Measurements from ENCODE around the gene FAM50A.
A peak's percentile ranks its signal among the peaks of the same experiment; 100 is the strongest.

The FAM50A gene

DNA sequence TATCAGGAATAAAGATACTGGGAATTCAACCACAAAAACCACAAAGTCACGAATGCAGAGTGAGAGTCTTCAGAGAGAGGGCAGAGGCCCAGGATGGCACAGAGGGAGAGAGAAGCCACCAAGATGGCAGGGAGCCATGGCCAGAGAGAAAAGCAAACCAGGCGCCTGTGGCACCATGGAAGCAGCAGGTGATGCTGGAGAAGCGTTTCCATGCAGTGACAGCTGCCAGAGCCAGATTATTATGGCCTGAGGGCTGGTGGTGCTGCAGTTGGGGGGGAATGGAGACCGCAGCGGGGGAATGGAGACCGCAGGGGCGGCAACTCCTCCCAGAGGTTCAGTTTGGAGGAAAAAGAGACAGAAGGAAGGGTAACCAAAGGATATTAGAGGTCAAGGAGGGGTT lies 26.8 kb upstream of the FAM50A start:
- no peak for ATAC-seq

DNA sequence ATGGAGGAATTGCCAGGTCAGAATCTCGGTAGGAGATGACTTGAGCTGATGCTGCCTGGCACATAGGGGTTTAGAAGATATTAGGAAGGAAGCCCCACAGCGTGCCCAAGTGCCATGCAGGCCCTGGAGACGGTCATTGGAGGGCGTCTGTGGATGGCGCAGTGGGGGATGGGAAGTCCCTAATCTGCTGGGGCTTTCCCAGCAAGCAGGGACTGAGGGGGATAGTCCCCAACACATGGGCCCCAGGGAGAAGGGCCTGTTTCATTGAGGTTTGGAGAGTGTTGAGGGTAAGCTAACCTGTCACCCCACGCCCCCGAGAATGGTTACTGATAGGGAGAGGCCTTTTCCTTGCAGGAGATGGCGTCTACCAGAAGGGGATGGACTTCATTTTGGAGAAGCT lies 24.8 kb upstream of the FAM50A start:
- no peak for ATAC-seq

DNA sequence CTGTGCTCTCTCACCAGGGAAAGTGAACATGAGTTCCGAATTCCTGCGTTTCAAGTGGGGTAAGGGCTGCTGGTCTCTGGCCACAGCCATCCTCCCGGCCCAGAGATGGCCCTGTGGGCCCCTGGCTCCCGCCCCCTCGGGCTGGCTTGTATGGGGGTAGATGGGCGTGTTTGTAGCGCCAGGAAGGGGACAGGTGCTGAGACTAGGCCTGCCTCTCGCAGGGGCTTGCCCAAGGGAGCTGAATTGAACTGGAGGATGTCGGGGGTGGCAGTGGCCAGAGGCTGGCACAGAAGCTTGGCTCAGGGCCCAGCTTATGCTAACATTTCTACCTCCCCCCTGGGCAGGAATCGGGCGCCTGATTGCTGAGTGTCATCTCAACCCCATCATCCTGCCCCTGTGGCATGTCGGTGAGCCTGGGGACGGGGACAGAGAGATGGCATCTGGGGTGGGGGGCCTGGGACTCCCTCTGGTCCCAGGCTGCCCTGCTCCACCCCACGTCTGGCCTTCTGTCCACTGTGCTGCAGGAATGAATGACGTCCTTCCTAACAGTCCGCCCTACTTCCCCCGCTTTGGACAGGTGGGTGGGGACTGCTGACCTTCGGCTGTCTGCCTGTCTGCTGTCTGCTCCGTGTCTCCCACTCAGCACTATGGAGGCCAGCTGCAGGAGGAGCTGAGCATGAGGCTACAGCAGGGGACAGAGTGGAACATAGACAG lies 24.1 kb upstream of the FAM50A start:
- ATAC-seq: no peak

DNA sequence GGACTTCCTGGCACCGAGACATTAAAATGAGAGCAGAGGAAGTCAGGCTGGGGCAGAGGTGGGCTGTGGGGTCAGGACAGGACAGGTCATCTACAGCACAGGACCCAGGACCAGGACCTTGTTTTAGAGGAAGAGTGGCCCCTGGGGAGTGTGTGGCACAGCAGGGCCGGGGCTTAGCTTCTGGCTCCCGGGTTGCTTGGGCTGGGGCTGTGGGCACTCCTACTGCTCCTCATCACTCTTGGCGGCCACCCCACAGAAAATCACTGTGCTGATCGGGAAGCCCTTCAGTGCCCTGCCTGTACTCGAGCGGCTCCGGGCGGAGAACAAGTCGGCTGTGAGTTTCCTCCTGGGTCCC lies 23.6 kb upstream of the FAM50A start:
- no peak for ATAC-seq

DNA sequence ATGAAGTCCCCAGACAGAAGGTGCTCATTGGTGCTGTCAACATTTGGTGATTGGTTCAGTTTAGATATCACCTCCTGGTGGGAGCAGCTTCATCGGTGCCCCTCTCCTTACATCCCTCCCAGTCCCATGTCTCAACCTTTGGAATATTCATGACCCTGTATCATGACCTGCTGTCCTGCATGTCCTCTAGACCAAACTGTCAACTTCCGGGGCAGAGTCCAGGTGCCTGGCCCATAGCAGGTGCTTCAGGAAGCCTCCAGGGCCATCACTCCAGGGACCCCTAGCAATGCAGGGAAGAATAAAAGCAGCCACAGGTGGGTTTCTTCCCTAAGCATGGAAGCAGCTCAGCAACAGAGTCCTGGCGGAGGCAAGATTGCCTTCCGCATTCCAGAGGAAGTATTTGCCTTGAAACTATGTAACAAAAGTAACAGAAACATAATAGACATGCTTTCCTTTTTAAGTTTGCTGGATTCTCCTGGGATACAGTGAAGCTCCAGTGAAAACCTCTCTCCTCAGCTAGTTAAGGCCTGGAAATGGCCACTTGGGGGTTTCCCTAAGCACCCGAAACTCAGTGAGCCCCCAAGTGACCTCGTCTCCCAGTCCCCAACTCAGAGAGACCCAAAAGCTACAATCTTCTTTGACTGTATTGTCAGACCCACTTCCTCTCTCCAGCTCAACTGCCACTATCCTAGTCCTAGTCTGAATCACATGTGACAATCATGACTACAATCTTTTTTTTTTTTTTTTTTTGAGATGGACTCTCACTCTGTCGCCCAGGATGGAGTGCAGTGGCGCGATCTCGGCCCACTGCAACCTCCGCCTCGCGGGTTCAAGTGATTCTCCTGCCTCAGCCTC lies 16.8 kb upstream of the FAM50A start:
- ATAC-seq: no peak

DNA sequence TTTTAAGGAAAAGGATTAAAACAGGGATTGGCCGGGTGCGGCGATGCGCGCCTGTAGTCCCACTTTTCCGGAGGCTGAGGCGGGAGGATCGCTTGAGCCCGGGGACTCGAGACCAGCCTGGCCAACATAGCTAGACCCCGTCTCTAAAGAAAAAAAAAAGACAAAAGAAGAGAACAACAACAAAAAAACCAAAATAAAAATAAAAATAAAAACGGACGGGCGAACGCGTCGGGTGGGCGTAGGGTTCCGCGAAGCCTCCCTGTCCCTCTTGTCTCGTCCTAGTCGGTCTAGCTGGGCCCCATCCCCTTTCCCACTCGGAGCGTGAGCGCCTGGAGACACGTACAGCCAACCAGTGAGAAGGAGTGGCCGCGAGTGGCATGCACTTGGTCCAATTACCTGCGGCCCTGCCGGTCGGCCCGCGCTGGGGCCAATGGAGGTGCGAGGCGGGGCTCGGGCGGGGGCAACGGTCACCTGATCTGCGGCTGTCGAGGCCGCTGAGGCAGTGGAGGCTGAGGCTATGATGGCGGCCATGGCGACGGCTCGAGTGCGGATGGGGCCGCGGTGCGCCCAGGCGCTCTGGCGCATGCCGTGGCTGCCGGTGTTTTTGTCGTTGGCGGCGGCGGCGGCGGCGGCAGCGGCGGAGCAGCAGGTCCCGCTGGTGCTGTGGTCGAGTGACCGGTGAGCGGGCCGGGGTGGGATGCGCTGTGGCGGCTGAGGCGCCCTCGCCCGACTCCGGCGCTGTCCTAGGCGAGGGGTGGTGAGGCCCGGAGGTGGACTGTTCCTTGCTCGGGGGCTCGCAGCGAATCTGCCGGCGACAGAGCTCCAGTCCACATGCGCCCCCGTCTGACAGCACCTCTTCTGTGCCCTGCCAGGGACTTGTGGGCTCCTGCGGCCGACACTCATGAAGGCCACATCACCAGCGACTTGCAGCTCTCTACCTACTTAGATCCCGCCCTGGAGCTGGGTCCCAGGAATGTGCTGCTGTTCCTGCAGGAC lies 15.5 kb upstream of the FAM50A start, which contains the start of gene ATP6AP1:
Gene ATP6AP1 (plus strand): TSS at position 502 of the 996 bp plus-strand sequence. CDS start 16 bp downstream, at position 518.
- peak; percentile 99 to 100 for ATAC-seq

DNA sequence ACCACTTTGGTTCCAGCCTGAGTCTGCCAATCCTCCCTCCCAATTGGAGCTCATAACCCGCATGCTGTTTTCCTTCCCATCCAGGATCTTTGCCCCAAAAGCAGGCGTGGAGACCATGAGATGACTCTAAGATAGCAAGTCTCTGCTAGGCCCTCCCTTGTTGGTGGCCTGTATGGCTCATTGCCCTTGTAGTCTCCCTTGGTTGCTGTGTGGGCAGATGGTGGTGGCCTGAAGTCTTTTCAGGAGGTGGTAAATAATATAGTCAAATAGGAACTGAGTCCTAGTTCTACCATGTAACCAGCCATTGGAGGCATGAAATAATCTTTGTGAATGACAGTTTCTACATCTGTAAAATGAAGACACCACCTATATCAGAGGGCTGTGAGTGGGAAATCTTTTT lies 14.2 kb upstream of the FAM50A start:
- ATAC-seq: no peak

DNA sequence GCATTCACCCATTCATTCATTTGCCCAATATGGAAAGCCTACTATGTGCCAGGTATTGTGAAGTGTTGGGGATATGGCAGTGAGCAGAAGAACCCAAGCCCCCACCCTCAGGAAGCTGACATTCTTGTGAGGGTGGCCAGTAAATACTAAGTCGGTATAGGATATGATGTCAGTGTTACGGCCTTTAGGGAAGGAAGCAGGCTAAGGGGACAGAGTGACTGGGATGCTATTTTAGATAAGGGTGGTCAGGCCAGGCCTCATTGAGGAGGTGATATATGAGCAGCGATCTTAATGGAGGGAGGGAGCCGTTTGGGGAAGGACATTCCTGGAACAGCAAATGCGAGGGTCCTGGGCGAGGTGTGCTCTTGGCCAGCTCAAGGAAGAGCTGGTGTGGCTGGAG lies 13.5 kb upstream of the FAM50A start:
- no peak for ATAC-seq

DNA sequence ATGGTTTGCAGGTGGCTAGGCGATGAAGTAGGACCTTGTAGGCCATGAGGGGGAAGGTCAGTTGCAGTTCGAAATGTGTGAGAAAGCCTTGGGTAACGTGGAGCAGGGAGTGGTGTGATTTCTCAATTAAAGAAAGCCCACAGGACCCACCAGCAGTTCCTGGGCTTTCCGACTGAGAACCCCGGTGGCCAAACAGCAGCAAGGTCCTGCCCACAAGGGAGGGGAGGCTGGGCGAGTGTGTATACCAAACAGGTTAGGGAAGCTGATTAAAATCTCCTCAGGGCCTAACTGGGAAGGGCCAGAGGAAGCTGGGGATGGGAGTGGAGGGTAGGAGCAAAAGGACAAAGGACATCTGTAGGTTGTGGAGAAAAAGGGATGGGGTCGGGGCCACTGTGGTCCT lies 13.0 kb upstream of the FAM50A start:
- ATAC-seq: no peak

DNA sequence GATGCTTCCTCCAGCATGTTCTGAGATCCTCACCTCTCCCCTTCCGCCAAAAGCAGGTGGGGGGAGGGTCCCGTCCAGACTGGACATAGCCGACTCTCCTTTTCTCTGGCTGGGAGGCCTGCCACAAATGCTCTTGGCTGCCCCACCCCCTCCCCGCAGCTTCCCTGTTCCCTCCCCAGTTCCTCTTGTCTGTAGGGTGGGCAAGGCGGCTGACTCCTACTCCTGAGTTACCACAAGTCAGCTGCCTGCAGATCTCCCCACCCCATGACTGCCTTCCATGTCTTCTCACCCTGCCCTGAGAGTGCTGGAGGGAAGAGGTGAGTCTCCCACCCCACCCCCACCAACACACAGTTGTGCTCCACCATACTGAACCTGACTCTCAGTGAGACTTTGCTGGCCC lies 12.6 kb upstream of the FAM50A start:
- no peak for ATAC-seq

DNA sequence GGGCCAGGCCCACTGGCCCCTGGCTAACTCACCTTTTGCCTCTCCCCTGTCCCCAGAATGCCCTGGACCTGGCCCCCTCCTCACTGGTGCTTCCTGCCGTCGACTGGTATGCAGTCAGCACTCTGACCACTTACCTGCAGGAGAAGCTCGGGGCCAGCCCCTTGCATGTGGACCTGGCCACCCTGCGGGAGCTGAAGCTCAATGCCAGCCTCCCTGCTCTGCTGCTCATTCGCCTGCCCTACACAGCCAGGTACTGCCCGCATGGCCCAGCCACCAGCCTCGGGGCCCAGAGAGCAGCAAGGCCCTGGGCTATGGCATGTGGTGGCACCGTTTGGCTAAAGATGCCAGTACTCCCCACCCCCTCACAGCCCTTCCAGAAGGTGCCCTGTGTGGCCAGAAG lies 11.7 kb upstream of the FAM50A start:
- no peak for ATAC-seq

DNA sequence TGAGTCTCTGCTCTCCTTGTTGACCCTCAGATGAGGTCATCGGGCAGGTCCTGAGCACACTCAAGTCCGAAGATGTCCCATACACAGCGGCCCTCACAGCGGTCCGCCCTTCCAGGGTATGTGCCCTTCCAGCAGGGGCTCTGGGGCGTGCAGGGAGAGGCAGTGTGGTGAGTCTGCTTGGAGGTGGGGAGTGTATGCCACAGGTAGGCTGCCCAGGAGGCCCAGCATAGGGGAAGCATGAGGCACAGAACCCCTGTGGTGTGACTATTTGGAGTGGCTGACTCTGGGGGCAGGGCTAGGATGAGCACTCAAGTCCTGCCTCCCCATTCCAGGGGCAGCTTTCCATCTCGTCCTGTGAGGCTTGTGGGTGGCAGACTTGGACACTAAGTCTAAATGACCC lies 10.3 kb upstream of the FAM50A start:
- ATAC-seq: no peak

DNA sequence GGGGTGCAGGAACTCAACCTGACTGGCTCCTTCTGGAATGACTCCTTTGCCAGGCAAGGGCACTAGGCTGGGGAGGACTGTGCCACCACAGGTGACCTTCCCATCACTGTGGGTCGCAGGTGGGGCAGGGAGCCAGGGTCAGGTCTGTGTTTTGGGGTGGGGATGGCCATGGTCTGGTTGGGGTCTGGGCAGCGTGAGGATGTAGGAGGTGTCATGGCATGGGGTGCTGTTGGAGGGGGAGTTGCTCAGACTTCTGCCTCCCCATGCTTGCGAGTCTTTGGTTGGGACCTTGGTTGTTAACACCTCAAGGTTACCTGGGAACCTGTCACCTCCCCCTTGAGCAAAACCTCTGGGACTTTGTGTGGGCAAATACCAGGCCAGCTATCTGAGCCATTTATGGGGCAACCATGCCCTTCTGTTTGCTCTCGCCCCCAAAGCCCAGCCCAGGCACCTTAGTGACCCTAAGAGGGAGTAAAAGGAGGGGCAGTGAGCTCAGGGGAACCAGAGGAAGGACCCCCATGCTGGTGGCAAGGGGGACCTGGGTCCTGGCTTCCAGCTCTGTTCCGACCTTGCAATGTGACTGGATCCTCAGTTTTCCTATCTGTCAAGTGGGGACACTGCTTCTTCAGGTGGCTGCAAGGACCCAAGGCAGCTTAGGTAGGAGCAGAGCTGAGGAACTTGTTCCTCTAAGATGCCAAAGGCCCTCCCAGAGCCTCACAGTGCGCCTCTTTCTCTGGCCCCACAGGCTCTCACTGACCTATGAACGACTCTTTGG lies 9.4 kb upstream of the FAM50A start:
- no peak for ATAC-seq

DNA sequence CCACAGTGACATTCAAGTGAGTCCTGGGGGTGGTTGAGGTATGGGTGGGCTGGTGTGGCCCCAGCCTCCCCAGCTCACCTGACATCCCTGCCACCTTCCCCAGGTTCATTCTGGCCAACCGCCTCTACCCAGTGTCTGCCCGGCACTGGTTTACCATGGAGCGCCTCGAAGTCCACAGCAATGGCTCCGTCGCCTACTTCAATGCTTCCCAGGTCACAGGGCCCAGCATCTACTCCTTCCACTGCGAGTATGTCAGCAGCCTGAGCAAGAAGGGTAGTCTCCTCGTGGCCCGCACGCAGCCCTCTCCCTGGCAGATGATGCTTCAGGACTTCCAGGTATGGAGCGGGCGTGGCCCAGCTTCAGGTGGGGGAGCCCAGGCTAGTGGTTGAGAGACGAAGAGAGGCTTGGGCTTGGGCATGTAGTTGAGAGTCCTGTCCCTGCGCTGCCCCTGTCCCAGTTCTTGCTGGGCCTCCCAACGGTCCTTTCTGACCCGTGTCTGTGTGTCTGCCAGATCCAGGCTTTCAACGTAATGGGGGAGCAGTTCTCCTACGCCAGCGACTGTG lies 8.7 kb upstream of the FAM50A start:
- no peak for ATAC-seq

DNA sequence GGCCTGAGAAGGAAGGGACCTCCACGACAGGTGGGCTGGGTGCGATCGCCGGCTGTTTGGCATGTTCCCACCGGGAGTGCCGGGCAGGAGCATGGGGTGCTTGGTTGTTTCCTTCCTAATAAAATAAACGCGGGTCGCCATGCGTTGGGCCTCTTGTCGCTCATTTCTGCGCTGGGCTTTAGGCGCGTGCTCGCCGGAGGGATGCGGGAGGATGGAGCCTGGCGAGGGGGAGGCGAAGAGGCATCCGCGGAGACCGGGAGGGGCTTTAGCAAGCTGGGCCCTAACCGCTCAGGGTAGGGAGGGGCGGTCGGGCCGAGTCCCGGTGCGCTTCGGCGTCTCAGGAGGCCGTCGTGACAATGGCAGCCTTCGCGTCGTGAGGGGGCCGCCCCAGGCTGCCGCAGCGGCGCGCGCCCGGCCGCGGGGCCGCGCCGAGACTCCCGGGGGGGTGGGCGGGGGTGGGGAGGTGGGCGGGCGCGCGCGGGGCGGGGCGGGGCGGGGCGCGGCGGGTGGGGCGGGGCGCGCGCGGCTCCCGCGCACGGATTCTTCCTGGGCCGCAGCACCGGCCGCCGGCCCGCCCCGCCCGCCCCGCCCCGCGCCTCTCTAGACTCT lies 7.5 kb upstream of the FAM50A start:
- peak; percentile 71 to 78 for ATAC-seq

DNA sequence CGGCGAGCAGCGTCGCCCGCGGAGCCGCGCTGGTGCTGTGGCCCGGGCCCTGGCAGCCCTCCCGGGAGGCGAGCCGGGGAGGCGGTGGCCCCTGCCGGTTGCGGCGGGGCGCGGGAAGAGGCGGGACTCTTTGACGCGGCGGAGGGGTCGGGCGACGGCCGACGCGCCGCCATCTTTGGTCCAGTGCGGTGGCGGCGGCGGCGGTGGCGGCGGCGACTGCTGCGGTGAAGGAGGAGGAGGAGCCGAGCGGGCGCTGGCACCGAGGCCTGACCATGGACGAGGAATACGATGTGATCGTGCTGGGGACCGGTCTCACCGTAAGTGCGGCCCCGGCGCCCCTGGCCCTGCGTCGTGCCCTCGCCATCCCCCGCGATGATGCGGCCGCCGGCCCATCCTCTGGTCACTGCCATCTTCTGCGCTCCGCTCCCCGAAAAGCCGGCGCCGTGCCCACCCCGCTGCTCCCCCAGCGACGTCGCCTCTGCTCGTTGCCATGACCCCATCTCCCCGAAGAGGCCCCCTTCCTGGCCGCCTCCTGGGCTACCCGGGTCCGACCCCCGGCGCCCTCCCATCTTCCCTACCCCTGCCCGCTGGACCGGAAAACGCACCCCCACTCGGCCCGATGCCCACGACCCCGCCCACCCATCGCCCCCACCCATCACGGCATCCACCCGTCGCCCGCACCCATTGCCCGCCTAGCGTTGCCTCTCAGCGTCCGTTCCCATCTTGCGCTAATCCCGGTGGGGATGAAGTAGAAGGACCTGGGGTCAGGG lies 6.8 kb upstream of the FAM50A start, which contains the start of gene GDI1:
Gene GDI1 (plus strand): TSS at position 172 of the 770 bp plus-strand sequence. CDS start 101 bp downstream, at position 273.
- peak; percentile 50 to 56 for ATAC-seq

DNA sequence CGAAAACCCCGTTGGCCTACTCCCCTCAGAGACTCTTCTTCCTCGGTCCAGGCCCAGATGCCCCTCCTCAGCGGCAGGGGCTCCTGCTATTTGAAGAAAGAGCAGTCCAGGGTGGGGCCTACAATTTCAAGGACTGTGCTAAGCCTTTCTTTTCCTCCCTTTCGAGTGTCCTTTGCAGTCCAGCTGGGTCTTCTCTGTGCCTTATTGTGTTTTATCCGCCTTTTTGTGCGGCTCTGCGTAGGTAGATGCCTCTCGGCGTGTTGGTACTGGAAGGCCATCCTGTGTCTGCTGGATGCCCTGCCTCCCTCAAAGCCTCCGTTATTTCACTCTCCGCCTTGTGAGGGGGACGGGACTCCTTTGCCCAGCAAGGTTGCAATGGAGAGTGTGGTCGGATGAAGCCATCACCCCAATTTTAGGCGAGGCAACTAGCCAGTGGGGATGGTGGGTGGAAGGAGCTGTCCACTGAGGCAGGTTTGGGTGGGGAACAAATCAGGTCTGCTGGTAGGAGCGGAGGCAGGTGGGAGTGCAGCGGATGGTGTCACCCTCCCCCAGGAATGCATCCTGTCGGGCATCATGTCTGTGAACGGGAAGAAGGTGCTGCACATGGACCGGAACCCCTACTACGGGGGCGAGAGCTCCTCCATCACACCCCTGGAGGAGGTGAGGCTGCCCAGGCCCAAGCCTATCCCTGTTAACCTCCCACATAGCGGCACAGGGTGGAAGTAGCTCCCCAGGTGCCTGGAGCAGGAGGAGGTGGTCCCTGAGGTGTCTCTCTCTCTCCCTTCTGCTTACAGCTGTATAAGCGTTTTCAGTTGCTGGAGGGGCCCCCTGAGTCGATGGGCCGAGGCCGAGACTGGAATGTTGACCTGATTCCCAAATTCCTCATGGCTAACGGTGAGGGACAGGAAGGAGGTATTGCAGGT lies 5.7 kb upstream of the FAM50A start:
- no peak for ATAC-seq

DNA sequence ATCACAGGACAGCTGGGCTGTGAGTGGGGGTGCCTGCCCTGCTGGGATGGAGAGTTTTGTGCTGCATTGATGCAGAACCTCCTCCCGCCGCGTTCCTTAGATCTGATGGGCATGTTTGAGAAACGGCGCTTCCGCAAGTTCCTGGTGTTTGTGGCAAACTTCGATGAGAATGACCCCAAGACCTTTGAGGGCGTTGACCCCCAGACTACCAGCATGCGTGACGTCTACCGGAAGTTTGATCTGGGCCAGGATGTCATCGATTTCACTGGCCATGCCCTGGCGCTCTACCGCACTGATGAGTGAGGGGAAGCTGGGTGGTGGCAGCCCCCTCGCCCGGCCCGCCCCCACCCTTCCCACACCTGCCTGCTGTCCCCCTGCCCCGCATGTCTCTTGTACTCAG lies 4.1 kb upstream of the FAM50A start:
- no peak for ATAC-seq

All from activated CD4-positive, CD25-positive, alpha-beta regulatory T cell treated with anti-CD3 and anti-CD28 coated beads, Interleukin-2, amount 50 U/mL, for 24 hours (primary cell).